ENCODE results near the gene TAPBPL.
"Not testable (repeated sequence)": the region's sequence is repeated elsewhere in the genome, so short reads cannot be mapped to it uniquely, and the experiment has no call there.

The TAPBPL gene

GRCh38 chr12:6425590-6426531, 26.0 kb upstream of the TAPBPL start:
- TF ChIP-seq CTCF (IDR thresholded peaks at IDR 0.05; ENCODE audit: unreplicated experiment in 3 of 3) = no peak
- Mint-ChIP-seq H3K4me3 (no peak overlapping the region), H3K27me3 (ENCODE audit: low read depth) (no peaks in the 10 kb centered on the region), H3K9me3 (no peaks in the 10 kb centered on the region), H3K27ac (peak overlapping the region in 1 of 3 experiments; percentile 2), H3K4me1 (peaks cover 10% of the 10 kb centered on the region), H3K36me3 (ENCODE audit: low read depth) (no peaks in the 10 kb centered on the region)

GRCh38 chr12:6426882-6427671, 24.8 kb upstream of the TAPBPL start:
- H3K36me3 Mint-ChIP-seq (ENCODE audit: low read depth) = no peaks in the 10 kb centered on the region
- H3K4me1 Mint-ChIP-seq = peaks cover 17% of the 10 kb centered on the region
- no peaks in the 10 kb centered on the region for H3K27me3 Mint-ChIP-seq (ENCODE audit: low read depth)
- no peaks in the 10 kb centered on the region for H3K9me3 Mint-ChIP-seq
- no peak overlapping the region for H3K27ac Mint-ChIP-seq
- no peak overlapping the region for H3K4me3 Mint-ChIP-seq
- TF ChIP-seq CTCF (IDR thresholded peaks at IDR 0.05; ENCODE audit: unreplicated experiment in 3 of 3) = no peak

- not testable (repeated sequence) for H3K27me3 Mint-ChIP-seq (ENCODE audit: low read depth); H3K4me3 Mint-ChIP-seq; H3K9me3 Mint-ChIP-seq; H3K27ac Mint-ChIP-seq; H3K36me3 Mint-ChIP-seq (ENCODE audit: low read depth)
- H3K4me1 Mint-ChIP-seq = peaks cover 17% of the 10 kb centered on the region
These were observed 24.0 kb upstream of the TAPBPL start for GRCh38 chr12:6427796-6428195.

GRCh38 chr12:6428326-6428725, 23.5 kb upstream of the TAPBPL start:
- Mint-ChIP-seq H3K4me1 (peaks cover 18% of the 10 kb centered on the region), H3K27ac (no peak overlapping the region), H3K9me3 (no peaks in the 10 kb centered on the region), H3K36me3 (ENCODE audit: low read depth) (no peaks in the 10 kb centered on the region), H3K27me3 (ENCODE audit: low read depth) (no peaks in the 10 kb centered on the region), H3K4me3 (no peak overlapping the region)
- no peak for TF ChIP-seq CTCF (IDR thresholded peaks at IDR 0.05; ENCODE audit: unreplicated experiment in 3 of 3)

GRCh38 chr12:6430124-6430989, 21.5 kb upstream of the TAPBPL start:
- H3K27me3 Mint-ChIP-seq (ENCODE audit: low read depth) = no peaks in the 10 kb centered on the region
- no peak for TF ChIP-seq CTCF (IDR thresholded peaks at IDR 0.05; ENCODE audit: unreplicated experiment in 3 of 3)

More at GRCh38 chr12:6430124-6430989, 21.5 kb upstream of the TAPBPL start:
- no peaks in the 10 kb centered on the region for H3K36me3 Mint-ChIP-seq (ENCODE audit: low read depth)
- H3K4me3 Mint-ChIP-seq = peak overlapping the region; percentile 28 to 62 (median 53)
- H3K27ac Mint-ChIP-seq = peak overlapping the region; percentile 78 to 93 (median 80)
- H3K4me1 Mint-ChIP-seq = peaks cover 32% of the 10 kb centered on the region
- H3K9me3 Mint-ChIP-seq = no peaks in the 10 kb centered on the region
